Mammary epithelial cell (primary cell): ENCODE data around the gene SEC22A.

Source experiments
- CTCF ChIP-seq, 2 donors: IDR thresholded peaks in 1 of 2; conservative IDR thresholded peaks in 1 of 2; 2 replicates each; pipeline ENCODE4 v1.5.1; 2011 to 2012; ENCODE audit warnings: inconsistent platforms in 2 of 2, low read length in 2 of 2, mild to moderate bottlenecking in 2 of 2, control low read depth in 1 of 2, low read depth in 1 of 2; ENCODE audit not compliant: insufficient read depth in 1 of 2; ENCODE audit errors: extremely low read depth in 1 of 2
- EZH2 ChIP-seq: IDR thresholded peaks from 2 replicates; pipeline ENCODE4 v1.6.1; 2012; ENCODE audit warnings: low read length, inconsistent platforms, borderline replicate concordance

- TF ChIP-seq CTCF (conservative IDR thresholded peaks at IDR 0.05 in 1 of 2, IDR thresholded peaks at IDR 0.05 in 1 of 2; ENCODE audit: extremely low read depth in 1 of 2, insufficient read depth in 1 of 2, low read depth in 1 of 2, low read length in 2 of 2) (no peak), EZH2 (no peak)
Measured at GRCh38 chr3:123193448-123194101, 8.2 kb upstream of the SEC22A start.
